Subcutaneous adipose tissue (tissue), 4 donors: ENCODE results near the gene ARL3. TPM values are rescaled to one million over a fixed set of nuclear protein-coding genes. Genes with fewer than 3 reads are reported as not detected.

Experiments
- total RNA-seq, 4 donors: library from RNA; depleted of rRNA; stranded (reverse); fragments of >200 nt; gene quantifications; one replicate each; pipeline ENCODE4 v1.1.0, GENCODE V29; 2016
- TF ChIP-seq, protein P1 (sequence below): fragments of 450-650 bp; IDR thresholded peaks from one replicate; pipeline ENCODE4 v1.5.1; 2016; ENCODE audit warnings: low read depth, mild to moderate bottlenecking, control low read depth, antibody characterized with exemption, moderate library complexity

ARL3 gene
- total RNA-seq, 4 donors from 2014 or later, result 3.7 to 6.5 (median 5.7) TPM

DNA sequence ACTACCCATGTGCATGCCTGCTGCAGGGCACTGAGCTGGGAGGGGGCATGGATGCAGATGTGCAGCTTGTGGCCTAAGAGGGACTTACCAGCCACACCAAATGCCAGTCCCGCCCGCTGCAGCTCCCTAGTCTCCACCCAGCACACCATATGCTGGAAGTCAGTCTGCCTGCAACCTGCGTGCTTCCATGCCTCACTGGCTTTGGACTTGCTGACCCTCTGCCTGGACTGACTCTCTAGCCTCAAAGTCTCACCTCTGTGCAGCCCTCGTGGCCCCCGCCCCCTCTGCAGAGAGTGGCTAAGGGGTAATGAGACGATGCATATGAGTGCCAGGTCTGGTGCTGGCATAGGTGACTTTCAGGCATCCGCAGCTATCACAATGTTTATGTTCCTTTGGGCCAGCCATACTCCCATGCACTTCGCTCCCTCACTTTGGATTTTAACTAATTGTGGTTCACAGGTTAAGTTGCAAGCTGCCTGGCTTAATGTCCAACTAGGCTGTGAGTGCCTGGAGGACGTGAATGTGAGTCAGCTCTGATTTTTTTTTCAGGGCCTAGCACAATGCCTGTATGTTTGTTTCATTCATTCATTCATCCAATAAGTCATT, 48.2 kb downstream of the ARL3 start:
- TF ChIP-seq, protein P1, sequence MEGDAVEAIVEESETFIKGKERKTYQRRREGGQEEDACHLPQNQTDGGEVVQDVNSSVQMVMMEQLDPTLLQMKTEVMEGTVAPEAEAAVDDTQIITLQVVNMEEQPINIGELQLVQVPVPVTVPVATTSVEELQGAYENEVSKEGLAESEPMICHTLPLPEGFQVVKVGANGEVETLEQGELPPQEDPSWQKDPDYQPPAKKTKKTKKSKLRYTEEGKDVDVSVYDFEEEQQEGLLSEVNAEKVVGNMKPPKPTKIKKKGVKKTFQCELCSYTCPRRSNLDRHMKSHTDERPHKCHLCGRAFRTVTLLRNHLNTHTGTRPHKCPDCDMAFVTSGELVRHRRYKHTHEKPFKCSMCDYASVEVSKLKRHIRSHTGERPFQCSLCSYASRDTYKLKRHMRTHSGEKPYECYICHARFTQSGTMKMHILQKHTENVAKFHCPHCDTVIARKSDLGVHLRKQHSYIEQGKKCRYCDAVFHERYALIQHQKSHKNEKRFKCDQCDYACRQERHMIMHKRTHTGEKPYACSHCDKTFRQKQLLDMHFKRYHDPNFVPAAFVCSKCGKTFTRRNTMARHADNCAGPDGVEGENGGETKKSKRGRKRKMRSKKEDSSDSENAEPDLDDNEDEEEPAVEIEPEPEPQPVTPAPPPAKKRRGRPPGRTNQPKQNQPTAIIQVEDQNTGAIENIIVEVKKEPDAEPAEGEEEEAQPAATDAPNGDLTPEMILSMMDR, result no peak

DNA sequence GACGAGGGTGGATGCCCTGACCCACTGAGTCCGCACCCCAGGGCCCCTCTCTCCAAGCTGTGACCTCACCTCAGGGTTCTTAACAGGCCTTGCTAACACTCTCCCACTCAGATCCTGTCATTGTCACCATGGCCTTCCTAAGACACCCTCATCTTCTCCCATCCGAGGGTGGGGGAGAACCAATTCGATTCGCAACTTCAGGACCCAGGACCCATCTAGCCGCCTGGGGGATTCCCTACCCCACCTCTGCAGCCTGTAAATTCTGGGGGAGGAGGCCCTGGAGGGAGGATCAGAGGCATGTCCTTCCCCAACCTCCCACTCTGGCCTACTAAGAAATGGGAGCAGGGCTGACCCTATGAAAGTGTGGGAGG, 52.6 kb downstream of the ARL3 start:
- TF ChIP-seq, protein P1, result no peak

DNA sequence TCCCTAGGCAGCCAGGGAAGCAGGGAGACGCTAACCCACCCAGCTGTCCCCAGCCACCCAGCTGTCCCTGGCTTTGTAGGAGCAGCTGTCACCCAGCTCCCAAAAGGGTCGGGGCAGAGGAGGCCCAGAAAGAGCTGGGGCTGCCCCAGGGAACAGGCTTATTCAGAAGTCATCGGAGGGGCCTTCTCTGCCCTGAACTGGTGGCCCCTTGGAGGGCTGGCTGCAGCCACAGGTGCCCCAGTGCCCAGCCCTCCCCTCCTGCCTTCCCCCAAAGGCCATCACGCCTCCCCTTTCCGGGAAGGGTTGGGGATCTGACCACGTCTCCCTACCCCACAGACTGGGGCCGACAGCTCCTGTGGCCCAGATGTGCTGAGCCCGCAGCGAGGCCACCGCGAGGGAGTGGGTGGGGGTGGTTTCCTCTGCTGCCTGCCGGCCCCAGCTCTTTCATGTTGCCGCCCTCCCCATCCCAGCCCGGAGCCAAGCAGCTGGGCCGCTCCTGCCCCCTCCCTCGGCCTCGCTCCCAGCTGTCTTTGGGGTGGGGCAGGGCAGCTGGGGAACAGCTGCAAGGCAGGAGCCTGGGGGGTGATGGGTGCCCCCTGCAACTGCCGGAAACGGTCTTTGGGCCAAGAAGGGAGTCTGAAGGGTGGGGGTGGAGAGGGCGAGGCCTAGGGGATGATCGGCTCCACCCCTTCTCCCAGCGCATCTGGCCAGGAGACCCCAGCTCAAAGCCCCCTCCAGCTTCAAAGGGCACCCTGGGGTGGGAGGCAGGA, 53.1 kb downstream of the ARL3 start:
- TF ChIP-seq, protein P1, result no peak

DNA sequence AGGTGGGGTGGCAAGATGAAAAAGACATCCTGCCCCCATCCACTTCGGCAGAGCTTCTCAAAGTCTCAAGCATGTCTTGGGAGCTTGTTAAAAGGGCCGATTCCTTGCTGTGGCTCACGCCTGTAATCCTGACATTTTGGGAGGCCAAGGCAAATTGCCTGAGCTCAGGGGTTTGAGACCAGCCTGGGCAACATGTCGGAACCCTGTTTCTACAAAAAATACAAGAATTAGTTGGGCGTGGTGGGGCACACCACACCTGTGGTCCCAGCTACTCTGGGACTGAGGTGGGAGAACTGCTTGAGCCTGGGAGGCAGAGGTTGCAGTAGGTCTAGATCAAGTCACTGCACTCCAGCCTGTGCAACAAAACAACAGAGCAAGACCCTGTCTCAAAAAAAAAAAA, 55.4 kb downstream of the ARL3 start:
- TF ChIP-seq, protein P1, result no peak

DNA sequence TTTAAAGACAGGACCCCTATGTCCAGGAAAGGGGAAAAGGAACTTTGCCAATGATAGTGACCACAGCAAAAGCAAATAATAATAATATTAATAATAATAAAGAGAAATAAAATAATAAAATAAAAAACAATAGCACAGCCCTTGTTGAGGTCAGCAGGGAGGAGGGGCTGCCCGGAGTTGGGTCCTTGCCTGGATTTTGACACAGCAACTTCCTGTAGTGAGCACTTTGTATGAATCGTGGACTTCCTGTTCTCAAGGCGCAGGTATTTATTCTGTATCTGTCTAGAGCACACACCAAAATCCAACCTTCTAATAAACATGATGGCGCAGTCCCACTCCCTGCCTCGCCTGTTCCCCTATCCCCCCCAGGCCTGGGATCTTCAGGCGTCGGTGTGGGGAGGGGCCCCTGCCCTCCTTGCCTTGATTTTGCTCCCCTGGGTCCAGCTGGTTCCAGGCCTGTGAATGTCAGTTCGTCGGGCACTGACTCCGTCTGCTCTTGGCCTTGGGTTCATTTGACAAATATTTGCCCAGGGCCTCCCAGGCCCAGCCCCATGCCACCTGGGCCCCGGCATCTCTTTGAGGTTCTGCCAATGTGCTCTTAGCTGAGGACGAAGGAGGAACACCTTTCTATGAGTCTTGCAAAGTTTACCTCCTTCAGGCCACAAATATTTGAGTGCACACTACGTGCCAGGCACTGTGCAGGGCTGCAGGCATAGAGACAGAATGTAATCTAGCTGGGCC, 56.0 kb downstream of the ARL3 start:
- TF ChIP-seq, protein P1, result no peak

DNA sequence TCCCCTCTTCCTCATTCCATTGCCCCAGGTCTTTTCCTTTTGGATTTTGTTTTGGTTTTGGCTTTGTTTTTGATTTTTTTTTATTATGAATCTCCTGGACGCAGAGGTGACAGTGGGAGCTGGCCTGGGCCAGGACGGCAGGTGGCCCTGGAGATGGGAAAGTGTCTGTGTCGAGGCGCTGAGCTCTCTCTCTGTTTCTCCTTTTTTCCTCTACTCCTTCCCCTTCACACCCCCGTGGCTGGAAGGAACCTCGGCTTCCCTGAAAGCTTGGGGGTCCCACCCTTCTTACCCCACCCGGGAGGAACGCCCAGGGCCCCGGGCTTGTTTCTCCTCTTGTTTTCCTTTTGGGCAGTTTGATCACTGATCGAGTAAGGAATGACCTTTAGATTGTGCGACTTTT, 56.7 kb downstream of the ARL3 start:
- TF ChIP-seq, protein P1, result no peak

DNA sequence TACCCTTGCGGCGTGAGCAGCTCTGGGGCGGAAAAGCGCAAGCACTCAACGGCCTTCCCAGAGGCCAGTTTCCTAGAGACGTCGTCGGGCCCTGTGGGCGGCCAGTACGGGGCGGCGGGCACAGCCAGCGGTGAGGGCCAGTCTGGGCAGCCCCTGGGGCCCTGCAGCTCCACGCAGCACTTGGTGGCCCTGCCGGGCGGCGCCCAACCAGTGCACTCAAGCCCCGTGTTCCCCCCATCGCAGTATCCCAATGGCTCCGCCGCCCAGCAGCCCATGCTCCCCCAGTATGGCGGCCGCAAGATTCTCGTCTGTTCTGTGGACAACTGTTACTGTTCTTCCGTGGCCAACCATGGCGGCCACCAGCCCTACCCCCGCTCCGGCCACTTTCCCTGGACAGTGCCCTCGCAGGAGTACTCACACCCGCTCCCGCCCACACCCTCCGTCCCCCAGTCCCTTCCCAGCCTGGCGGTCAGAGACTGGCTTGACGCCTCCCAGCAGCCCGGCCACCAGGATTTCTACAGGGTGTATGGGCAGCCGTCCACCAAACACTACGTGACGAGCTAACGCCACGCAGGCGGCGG, 57.3 kb downstream of the ARL3 start:
- TF ChIP-seq, protein P1, result no peak
